ENCODE measurements around the gene OXLD1.

Gene OXLD1

DNA sequence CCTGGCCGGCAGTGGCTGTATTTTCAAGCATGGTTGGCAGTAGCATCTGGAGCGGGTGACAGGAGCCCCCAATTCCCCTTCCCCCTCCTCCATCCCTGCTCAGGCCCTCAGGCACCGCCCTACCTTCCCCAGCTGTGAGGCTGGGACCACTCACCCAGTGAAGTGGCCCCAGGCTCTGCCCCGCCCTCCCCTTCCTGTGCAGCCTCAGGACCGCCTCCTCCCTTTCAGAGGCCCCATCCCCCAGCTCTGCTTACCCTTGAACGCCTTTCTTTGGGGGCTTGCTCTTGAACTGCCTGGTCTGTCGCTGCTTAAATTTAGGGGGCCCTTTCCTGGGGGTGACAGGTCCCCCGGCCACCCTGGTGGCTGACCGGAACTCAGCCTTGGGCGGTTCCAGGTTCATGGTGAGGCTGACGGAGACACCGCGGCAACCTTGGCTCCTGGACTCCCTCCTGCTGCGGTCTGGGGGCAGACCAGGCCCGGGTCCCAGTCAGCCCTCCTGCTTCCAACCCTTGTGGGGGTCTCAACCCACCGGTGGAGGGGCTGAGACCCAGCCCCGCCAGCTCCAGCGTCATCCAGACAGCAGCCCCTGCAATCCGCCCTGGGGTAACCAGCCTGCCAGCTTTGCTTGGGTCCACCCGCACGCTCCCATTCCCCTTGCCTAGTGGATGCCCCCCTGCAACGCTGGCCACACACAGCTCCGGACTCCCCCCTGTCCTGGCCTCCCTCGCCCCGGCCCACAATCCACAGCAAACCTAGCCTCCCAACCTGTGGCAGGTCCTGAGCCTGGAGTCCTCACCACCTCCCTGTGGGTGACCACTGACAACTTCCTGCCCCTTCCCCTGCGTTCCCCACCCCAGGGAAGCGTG is 13.3 kb downstream of the OXLD1 start:
- peak overlapping the region; percentile 83 for H3K27ac Mint-ChIP-seq
- H3K36me3 Mint-ChIP-seq: peaks cover 6% of the 10 kb centered on the region
- ATAC-seq: peak; percentile 46
- H3K4me1 Mint-ChIP-seq: peaks cover 12% of the 10 kb centered on the region
- peak overlapping the region; percentile 61 for H3K4me3 Mint-ChIP-seq
- no peak for DNase-seq (ENCODE audit: low spot score in 2 of 2)
- H3K9me3 Mint-ChIP-seq: no peaks in the 10 kb centered on the region

DNA sequence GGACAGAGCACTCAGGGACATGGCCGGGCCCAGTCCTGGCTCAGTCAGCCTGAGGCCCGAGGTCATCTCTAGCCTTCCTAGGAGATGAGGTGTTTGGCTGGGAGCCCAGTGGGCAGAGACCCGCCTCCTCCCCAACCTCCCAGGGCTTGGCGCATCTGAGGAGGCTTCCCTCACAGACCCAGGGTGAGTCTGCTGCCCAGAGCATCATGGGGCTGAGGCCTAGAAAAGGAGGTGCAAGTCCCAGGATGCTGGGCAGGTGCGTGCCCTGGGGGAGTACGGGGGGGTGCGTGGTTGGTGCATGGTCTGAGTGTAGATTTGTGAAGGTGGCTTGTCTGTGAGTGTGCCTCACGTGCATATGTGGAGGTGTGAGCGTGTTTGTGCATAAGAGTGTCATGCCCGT is 14.7 kb downstream of the OXLD1 start:
- Mint-ChIP-seq H3K4me3 (no peak overlapping the region), H3K9me3 (no peaks in the 10 kb centered on the region), H3K4me1 (peaks cover 12% of the 10 kb centered on the region), H3K27ac (no peak overlapping the region), H3K36me3 (peaks cover 6% of the 10 kb centered on the region)
- no peak for DNase-seq (ENCODE audit: low spot score in 2 of 2)
- no peak for ATAC-seq

DNA sequence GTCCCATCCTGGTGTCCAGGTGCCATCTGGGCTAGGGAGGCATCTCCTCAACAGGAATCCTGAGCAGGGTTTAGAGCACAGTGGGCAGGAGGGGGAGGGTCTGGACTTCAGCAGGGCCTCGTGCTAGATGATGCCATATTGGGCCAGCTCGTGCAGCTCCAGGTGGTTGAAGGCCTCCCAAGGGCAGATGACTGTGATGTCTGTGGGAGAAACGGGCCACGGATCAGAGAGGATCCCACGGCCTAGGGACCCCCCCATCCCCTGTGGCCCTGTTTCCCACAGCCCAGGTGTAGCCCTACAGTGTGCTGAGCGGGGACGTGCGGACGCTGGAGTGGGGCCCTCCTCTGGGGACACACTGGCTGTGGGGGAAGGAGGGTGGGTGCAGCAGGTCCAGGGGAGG is 15.5 kb downstream of the OXLD1 start:
- Mint-ChIP-seq H3K36me3 (peaks cover 6% of the 10 kb centered on the region), H3K4me3 (no peak overlapping the region), H3K4me1 (peaks cover 12% of the 10 kb centered on the region), H3K9me3 (no peaks in the 10 kb centered on the region), H3K27ac (no peak overlapping the region)
- ATAC-seq (no peak), DNase-seq (ENCODE audit: low spot score in 2 of 2) (no peak)

DNA sequence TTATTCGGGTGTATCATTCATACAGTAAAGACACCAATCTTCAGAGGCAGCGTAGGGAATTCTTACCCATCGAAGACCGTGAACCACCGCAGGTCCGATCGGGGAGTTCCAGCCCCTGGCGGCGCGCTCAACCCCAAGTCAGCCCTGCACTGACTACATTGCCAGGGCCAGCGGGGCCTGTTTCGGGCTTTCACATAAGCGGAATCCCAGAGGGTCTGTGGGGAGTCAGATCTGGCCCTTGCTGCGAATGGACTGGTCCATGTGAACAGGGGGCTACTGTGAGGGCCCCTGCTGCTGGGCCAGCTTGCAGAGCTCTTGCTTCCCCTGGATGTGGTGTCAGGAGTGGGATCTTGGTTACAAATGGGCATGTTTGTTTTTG is 17.7 kb downstream of the OXLD1 start:
- Mint-ChIP-seq H3K9me3 (no peaks in the 10 kb centered on the region), H3K4me1 (peaks cover 7% of the 10 kb centered on the region), H3K27ac (no peak overlapping the region), H3K36me3 (peaks cover 4% of the 10 kb centered on the region), H3K4me3 (no peak overlapping the region)
- DNase-seq (ENCODE audit: low spot score in 2 of 2): no peak
- ATAC-seq: no peak

DNA sequence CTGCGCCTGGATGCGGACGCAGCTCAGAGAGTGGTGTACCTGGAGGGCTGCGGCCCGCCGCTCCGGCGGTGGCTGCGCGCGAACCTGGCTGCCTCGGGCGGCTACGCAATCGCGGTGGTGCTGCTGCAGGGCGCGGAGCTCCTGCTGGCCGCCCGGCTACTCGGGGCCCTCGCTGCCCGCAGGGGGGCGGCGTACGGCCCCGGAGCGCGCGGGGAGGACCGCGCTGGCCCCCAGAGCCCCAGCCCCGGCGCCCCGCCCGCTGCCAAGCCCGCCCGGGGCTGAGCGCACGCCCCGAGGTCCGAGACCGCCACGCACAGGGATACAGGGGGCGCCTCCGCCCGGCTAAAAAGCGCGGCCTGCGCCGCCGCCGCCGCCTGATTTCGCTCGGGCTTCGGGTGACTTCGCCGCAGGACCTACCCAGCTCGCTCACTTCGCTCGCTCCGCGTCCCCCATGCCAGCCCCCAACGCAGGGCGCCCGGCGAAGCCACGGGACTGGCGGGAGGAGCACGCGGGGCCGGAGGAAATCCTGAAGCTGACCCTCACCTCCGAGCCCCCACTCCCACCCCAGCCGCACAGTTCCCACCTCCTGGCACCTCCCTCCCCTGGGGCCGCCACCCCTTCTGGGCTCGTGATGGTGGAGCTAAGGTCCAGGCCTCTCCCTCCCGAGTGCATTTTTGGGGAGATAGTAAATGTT is 18.2 kb downstream of the OXLD1 start:
- no peak for ATAC-seq
- no peaks in the 10 kb centered on the region for H3K9me3 Mint-ChIP-seq

DNA sequence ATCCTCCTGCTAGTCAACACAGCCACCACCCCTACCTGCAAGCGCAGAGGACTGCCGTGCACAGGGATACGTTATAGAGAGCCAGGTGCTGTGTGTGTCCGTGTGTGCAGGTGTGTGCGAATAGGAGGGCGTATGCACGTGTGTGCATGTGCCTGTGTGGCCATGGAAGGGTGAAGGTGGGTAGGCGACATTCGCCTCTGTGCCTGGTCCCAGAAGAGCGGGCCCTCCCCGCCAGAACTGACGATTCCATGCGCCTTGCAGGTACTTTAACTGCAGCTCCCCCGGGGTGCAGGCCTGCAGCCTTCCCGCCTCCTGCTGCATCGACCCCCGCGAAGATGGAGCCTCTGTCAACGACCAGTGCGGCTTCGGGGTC is 18.8 kb downstream of the OXLD1 start:
- Mint-ChIP-seq H3K9me3 (no peaks in the 10 kb centered on the region), H3K36me3 (no peaks in the 10 kb centered on the region), H3K4me1 (no peaks in the 10 kb centered on the region), H3K27ac (no peak overlapping the region), H3K4me3 (no peak overlapping the region)
- DNase-seq (ENCODE audit: low spot score in 2 of 2): no peak
- ATAC-seq: no peak

More for the DNA sequence above, 18.2 kb downstream of the OXLD1 start:
- no peak for DNase-seq (ENCODE audit: low spot score in 2 of 2)
- Mint-ChIP-seq H3K36me3 (no peaks in the 10 kb centered on the region), H3K4me3 (no peak overlapping the region), H3K4me1 (peaks cover 2% of the 10 kb centered on the region), H3K27ac (no peak overlapping the region)

DNA sequence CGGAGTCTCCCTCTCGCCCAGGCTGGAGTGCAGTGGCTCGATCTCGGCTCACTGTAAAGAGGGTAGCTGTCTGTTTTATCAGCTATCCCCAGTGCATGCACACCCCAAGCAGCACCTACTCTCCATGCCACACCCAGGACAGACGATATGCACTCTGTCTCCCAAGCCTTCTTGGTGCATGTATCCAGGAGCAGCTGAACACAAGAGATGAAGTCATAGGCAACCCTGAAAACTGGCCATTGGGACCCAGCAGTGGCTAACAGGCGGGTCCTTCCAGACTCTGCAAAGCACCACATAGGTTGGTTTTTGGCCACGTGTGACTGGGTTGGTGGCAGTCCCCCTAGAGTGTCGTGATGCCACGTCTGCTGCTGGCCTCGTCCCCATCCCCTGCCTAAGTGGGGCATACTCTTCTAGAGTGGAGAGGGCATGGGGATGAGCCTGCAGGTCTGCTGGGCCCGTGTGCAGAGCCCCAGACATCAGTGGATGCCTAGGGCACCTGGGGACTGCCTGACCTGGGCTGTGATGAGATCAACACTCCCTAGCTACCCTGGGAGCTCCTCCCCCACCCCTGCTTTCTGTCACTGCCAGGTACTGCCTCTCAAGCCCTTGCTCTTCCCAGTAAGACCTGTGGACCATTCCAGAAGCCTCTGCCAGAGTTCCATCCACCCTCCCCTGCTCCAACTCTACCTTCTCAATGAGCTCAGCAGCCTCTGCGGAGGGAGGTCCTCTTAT is 19.4 kb downstream of the OXLD1 start:
- no peaks in the 10 kb centered on the region for H3K36me3 Mint-ChIP-seq

DNA sequence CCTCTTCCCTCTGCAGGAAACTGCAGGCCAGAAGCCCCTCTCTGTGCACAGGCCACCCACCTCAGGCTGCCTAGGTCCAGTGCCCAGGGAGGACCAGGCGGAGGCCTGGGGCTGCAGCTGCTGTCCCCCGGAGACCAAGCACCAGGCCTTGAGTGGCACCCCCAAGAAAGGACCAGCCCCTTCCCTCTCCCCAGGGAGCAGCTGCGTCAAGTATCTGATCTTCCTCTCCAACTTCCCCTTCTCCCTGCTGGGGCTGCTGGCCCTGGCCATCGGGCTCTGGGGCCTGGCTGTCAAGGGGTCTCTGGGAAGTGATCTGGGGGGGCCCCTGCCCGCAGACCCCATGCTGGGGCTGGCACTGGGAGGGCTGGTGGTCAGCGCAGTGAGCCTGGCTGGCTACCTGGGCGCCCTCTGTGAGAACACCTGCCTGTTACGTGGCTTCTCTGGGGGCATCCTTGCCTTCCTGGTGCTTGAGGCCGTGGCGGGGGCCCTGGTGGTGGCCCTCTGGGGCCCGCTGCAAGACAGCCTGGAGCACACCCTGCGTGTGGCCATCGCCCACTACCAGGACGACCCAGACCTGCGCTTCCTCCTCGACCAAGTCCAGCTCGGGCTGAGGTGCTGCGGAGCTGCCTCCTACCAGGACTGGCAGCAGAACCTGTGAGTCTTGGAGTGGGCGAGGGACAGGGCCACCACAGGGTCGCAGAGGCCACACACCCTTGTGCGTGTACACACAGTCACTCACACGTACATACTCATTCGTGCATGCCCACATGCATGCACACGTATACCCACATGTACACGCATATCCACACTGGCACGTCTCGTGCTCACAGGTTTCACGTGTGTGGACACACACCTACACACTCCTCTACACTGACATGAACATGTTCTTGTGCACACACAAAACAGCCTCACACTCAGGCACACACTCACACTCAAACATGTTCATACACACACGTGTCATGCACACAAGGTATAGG is 21.1 kb downstream of the OXLD1 start:
- no peak for DNase-seq (ENCODE audit: low spot score in 2 of 2)
- Mint-ChIP-seq H3K4me3 (no peak overlapping the region), H3K9me3 (no peaks in the 10 kb centered on the region), H3K36me3 (no peaks in the 10 kb centered on the region), H3K27ac (no peak overlapping the region), H3K4me1 (no peaks in the 10 kb centered on the region)
- no peak for ATAC-seq

More for the DNA sequence above, 19.4 kb downstream of the OXLD1 start:
- no peak for ATAC-seq
- H3K9me3 Mint-ChIP-seq: no peaks in the 10 kb centered on the region
- H3K4me1 Mint-ChIP-seq: no peaks in the 10 kb centered on the region
- DNase-seq (ENCODE audit: low spot score in 2 of 2): no peak
- H3K27ac Mint-ChIP-seq: no peak overlapping the region
- H3K4me3 Mint-ChIP-seq: no peak overlapping the region

DNA sequence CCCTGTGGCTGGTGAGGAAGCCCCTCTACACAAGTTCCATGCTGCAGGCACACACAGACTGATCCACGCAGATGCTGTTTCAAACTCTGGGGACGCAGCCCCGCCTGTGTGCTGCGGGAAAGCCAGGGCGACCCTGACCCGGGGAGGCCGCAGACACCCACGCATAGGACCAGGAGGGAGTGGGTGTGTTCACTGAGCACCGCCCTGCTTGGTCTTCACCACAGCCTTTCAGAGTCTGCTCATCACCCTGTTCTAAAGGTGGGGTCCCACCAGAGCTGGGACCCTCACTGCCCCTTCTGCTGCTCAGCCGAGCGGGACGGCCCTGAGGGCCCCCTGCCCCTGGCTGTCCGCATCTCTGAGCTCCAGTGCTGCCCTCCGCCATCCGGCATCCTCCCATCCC is 21.9 kb downstream of the OXLD1 start:
- H3K36me3 Mint-ChIP-seq: no peaks in the 10 kb centered on the region
- ATAC-seq (peak; percentile 32), DNase-seq (ENCODE audit: low spot score in 2 of 2) (no peak)
- H3K27ac Mint-ChIP-seq: peak overlapping the region; percentile 58
- no peaks in the 10 kb centered on the region for H3K9me3 Mint-ChIP-seq
- H3K4me3 Mint-ChIP-seq: no peak overlapping the region
- H3K4me1 Mint-ChIP-seq: no peaks in the 10 kb centered on the region

DNA sequence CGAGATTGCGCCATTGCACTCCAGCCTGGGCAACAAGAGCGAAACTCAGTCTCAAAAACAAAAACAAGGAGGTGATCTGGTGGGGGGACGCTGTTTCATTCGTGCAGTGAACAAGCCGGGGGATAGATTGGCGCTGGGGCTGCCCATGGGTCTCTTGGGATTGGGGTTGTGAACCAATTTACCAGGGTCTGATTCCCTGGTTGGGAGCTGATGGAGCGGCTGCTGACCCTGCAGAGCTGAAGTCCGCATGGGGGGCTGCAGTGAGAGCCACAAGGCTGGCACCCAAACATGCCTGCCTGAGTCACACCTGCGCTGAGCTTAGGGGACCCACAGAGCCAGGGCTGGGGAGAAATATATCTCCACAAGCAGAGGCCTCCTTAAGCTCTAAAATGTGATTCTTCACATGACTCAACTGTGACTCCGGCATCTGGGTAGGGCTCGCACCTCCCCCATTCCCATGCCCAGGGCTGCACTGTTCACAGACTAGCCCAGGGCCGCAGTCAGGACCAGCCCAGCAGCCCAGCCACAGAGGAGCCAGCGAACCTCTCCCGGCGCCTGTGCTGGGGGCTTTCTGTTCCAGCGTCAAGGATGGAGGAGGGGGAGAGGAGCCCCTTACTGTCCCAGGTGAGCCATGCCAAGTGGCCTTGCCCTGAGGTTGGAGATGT is 24.4 kb downstream of the OXLD1 start:
- DNase-seq (ENCODE audit: low spot score in 2 of 2) (no peak), ATAC-seq (no peak)
- H3K4me1 Mint-ChIP-seq: no peaks in the 10 kb centered on the region
- no peak overlapping the region for H3K4me3 Mint-ChIP-seq
- no peak overlapping the region for H3K27ac Mint-ChIP-seq
- no peaks in the 10 kb centered on the region for H3K36me3 Mint-ChIP-seq
- no peaks in the 10 kb centered on the region for H3K9me3 Mint-ChIP-seq

DNA sequence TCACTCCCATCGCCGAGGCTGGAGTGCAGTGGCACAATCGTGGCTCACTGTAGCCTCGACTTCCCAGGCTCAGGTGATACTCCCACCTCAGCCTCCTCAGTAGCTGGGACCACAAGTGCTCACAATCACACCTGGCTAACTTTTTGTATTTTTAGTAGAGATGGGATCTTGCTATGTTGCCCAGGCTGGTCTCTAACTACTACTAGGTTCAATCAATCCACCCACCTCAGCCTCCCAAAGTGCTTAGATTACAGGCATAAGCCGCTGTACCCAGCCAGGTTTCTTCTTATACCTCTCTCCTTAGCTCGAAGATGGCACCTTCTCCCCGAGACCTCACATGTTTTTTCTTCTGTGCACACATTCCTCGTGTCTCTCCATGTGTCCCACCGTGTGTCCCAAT is 26.4 kb downstream of the OXLD1 start:
- no peak overlapping the region for H3K4me3 Mint-ChIP-seq
- peaks cover 15% of the 10 kb centered on the region for H3K36me3 Mint-ChIP-seq
- ATAC-seq (no peak), DNase-seq (ENCODE audit: low spot score in 2 of 2) (no peak)
- H3K4me1 Mint-ChIP-seq: peaks cover 12% of the 10 kb centered on the region
- H3K27ac Mint-ChIP-seq: no peak overlapping the region
- no peaks in the 10 kb centered on the region for H3K9me3 Mint-ChIP-seq

DNA sequence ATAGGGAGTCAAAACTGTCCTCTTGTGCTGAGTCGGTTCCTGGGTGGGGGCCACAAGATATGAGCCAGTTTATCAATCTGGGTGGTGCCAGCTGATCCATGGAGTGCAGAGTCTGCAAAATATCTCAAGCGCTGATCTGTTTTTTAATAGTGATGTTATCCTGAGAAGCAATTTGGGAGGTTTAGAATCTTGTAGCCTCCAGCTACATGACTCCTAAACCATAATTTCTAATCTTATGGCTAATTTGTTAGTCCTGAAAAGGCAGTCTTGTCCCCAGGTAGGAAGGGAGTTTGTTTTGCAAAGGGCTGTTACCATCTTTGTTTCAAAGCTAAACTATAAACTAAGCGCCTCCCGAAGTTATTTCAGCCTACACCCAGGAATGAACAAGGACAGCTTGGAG is 27.7 kb downstream of the OXLD1 start:
- DNase-seq (ENCODE audit: low spot score in 2 of 2) (no peak), ATAC-seq (no peak)
- H3K9me3 Mint-ChIP-seq: no peaks in the 10 kb centered on the region
- peaks cover 28% of the 10 kb centered on the region for H3K36me3 Mint-ChIP-seq
- H3K27ac Mint-ChIP-seq: no peak overlapping the region
- H3K4me3 Mint-ChIP-seq: no peak overlapping the region
- peaks cover 12% of the 10 kb centered on the region for H3K4me1 Mint-ChIP-seq

DNA sequence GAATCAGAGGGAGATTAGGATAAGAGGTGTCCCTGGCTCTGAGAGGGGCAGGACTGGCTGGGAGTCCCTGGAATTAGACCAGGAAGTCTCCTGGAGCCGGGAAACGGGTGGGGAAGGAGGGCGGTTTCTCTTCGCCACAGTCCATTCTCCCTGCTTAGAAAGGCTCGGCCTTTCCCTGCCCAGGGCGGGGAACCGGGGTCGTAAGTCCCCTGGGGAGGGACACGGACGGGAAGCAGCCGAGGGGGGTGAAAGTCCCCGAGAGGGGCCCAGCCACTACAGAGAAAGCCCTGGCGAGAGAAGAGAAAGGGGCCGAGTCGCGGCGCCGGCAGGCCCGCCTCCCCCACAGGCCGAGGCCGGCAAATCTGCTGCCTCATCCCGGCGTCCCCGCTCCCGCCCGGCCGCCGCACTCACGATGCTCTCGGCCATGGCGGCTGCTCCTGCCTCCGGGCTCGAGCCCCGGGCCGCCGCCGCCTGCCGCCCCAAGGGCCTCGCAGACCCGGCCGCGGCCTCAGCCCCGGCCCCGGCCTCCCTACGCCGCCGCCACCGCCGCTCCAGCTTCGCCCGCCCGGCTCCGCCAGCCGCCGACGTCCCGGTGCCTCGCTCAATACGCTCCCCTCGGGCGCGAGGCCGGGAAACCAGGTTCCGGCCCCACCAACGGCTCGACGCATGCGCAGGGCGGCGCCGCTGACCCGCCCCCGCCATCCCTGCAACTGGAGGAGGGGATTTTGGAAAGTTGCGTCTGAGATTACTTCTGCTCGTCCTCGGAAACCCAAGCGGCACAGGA is 29.7 kb downstream of the OXLD1 start, which contains the start of the genes NPLOC4 and TSPAN10:
Gene NPLOC4, minus strand, starts transcription at position 608 of the 784 bp plus-strand sequence. Its CDS starts 182 bp downstream, at position 426.
Gene TSPAN10, plus strand, starts transcription at position 692 of the 784 bp plus-strand sequence. CDS start 5,217 bp downstream, outside the sequence.
- no peaks in the 10 kb centered on the region for H3K9me3 Mint-ChIP-seq
- H3K27ac Mint-ChIP-seq: peak within 1 kb of the TSS; percentile 98
- ATAC-seq: peak; percentile 95
- peak within 1 kb of the TSS; percentile 96 for H3K4me3 Mint-ChIP-seq
- peaks cover 12% of the 10 kb centered on the region for H3K4me1 Mint-ChIP-seq
- H3K36me3 Mint-ChIP-seq: peaks cover 45% of the 10 kb centered on the region
- peak; percentile 90 to 94 for DNase-seq (ENCODE audit: low spot score in 2 of 2)
